ENCODE measurements around the gene GOLGA8B.
"Not testable (repeated sequence)": the region's sequence is repeated elsewhere in the genome, so short reads cannot be mapped to it uniquely, and the experiment has no call there.

GOLGA8B gene

DNA sequence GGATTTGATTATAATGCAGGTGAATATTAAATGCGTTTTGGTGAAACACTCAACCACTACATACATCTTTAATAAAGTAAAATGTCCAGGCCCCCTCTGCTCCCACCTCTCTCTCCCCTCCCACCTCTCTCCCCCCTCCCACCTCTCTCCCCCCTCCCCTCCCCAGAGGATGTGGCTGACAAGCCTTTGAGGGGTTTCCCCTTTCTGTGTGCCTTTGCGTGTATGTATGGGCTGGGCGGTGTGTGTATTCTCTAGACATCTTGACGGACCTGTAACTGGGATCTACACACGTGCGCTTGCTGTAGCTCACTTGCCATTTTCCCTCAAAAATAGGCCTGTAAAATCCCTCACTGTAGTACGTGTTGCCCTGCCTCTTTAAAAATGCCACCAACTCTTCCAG, 28.3 kb downstream of the GOLGA8B start:
- not testable (repeated sequence) for DNase-seq

DNA sequence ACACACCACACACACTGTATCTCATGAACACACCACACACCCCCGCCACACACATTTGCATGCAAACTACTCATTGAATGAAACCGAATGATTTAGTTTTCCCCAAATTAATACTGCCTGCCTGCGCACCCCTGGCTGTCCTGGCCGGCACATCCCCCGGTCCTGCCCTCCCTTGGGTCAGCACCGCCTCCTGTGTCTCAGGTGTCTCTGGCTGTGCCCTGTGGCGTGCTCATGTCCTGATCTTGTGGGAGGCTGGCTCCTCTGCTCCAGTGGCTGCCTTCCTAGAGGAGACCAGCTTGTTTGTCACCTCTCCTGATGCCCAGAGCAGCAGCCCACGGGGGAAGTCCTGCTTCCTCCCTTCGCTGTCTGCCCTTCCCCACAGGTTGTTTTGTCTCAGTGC, 28.7 kb downstream of the GOLGA8B start:
- not testable (repeated sequence) for DNase-seq

- DNase-seq, result not testable (repeated sequence)
These were observed 29.3 kb downstream of the GOLGA8B start for GRCh38 chr15:34554126-34554525.

DNA sequence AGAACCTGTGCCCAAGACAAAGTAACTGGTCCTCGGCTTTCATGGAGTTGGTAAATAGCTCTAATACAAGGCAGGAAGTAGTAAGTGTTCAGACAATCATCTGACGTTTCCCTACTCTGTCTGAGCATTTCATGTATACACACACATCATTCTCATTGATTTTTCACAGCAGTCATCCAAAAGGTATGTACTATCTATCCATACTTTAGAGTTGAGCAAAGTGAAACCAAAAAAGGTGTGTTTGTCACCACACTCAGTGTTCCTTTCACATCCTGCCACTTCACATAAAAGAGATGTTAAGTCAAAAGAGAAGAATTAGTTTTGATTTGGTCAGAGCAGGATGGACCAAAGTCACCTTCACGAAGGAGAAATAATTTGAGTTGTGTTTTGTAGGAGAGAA, 33.3 kb downstream of the GOLGA8B start:
- DNase-seq, result not testable (repeated sequence)

GRCh38 chr15:34549381-34549809, 34.1 kb downstream of the GOLGA8B start:
- DNase-seq, result not testable (repeated sequence)

GRCh38 chr15:34543860-34544649, 39.4 kb downstream of the GOLGA8B start:
- not testable (repeated sequence) for DNase-seq

DNA sequence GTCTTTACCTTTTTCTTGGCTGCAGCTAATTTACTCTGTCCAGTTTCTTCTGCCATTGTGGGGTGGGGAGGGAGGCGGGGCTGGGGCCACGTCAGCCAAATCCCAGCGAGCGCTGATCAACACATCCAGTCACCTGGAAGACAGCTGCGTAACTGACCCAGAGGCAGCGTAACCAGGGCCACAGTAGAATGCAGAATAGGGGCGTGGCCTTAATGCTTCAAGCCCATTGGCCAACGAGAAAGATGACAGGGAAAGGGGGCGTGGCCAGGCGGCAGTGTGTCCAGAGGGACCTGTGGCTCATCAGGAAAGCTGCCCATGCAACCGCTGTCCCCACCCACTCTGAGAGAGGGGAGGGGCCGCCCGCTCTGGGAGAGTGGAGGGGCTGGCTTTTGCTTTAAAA, 47.6 kb downstream of the GOLGA8B start:
- DNase-seq, result not testable (repeated sequence)
